Activated T-cell treated with anti-CD3 and anti-CD28 coated beads for 4 hours (primary cell): ENCODE results near the gene CSDE1.
"Not testable (repeated sequence)": the region's sequence is repeated elsewhere in the genome, so short reads cannot be mapped to it uniquely, and the experiment has no call there.

Source experiments
- DNase-seq: peaks from one replicate; pipeline ENCODE4 v3.0.0-alpha.2; 2020

CSDE1 gene

GRCh38 chr1:114757455-114758255 lies at the start of gene CSDE1:
Gene CSDE1 (minus strand): TSS chr1:114757984. CDS start chr1:114739890, 18,094 bp downstream.
- DNase-seq: peak; percentile 97

GRCh38 chr1:114804449-114804848 lies 46.7 kb upstream of the CSDE1 start:
- DNase-seq: not testable (repeated sequence)

DNA sequence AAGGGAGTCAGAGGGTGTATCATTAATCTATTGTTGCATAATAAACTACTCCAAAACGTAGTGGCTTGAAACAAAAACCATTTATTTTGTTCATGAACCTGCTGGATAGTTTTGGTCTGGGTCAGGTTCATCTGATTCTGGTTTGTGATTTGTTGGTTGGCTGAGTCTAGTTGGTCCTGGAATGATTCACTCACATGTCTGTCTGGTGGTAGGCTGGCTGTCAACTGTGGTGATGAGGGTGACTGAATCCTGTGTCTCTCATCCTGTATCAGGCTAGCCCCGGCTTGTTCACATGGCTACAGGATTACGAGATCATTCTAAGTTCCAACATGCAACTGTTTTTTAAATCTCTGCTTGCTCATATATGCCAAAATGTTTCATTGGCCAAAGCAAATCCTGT lies 45.2 kb upstream of the CSDE1 start:
- no peak for DNase-seq

DNA sequence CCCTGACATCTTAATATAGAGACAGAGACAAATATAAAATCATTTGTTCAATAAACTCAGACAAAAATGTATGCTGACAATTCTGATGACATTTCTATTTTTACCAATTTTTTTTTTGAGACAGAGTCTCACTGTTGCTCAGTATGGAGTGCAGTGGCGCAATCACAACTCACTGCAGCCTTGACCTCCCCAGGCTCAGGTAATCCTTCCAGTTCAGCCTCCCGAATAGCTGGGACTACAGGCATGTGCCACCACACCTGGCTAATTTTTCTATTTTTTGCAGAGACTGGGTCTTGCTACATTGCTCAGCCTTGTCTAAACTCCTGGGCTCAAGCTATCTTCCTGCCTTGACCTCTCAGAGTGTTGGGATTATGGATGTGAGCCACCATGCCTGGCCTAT lies 36.3 kb upstream of the CSDE1 start:
- DNase-seq: no peak

DNA sequence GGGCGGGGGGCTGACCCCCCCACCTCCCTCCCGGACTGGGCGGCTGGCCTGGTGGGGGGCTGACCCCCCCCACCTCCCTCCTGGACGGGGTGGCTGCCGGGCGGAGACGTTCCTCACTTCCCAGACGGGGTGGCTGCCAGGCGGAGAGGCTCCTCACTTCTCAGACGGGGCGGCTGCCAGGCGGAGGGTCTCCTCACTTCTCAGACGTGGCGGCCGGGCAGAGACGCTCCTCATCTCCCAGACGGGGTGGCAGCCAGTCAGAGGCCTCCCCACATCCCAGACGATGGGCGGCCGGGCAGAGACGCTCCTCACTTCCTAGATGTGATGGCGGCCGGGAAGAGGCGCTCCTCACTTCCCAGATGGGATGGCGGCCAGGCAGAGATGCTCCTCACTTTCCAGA lies 32.8 kb upstream of the CSDE1 start:
- DNase-seq: not testable (repeated sequence)

DNA sequence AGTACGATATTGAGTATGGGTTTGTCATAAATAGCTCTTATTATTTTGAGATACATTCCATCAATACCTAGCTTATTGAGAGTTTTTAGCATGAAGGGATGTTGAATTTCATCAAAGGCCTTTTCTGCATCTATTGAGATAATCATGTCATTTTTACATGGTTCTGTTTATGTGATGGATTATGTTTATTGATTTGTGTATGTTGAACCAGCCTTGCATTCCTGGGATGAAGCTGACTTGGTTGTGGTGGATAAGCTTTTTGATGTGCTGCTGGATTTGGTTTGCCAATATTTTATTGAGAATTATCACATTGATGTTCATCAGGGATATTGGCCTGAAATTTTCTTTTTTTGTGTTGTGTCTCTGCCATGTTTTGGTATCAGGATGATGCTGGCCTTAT lies 28.7 kb upstream of the CSDE1 start:
- not testable (repeated sequence) for DNase-seq

DNA sequence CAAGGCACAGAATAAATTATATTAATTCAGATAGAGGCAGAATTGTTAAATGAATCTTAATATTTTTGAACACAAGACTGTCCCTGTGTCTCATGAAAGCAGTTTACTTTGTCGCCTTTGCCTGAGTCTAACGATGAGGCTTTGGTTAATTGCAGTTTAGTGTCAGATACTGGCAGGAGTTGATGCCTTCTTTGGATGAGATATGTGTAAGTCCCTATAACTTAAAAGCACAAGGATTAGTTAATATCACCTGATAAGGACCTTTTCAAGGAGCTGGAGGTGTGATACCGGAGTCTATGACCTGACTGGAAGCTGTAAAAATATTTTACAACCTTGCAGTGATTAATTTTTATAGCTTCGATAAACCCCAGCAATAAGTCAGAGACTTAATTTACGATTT lies 24.7 kb upstream of the CSDE1 start:
- DNase-seq: no peak

- peak; percentile 86 for DNase-seq
Observed at GRCh38 chr1:114780344-114781226, 22.8 kb upstream of the CSDE1 start, which contains the start of gene SIKE1. Gene SIKE1 (minus strand): TSS chr1:114780685. CDS start chr1:114780607, 78 bp downstream.

GRCh38 chr1:114779722-114780121 lies 21.9 kb upstream of the CSDE1 start:
- DNase-seq: no peak

- DNase-seq: not testable (repeated sequence)
Observed at GRCh38 chr1:114776726-114777125, 18.9 kb upstream of the CSDE1 start.

- no peak for DNase-seq
Observed at GRCh38 chr1:114771992-114772391, 14.2 kb upstream of the CSDE1 start.

GRCh38 chr1:114770989-114771388 lies 13.2 kb upstream of the CSDE1 start:
- no peak for DNase-seq

- DNase-seq: no peak
Observed at GRCh38 chr1:114764689-114765088, 6.9 kb upstream of the CSDE1 start.

DNA sequence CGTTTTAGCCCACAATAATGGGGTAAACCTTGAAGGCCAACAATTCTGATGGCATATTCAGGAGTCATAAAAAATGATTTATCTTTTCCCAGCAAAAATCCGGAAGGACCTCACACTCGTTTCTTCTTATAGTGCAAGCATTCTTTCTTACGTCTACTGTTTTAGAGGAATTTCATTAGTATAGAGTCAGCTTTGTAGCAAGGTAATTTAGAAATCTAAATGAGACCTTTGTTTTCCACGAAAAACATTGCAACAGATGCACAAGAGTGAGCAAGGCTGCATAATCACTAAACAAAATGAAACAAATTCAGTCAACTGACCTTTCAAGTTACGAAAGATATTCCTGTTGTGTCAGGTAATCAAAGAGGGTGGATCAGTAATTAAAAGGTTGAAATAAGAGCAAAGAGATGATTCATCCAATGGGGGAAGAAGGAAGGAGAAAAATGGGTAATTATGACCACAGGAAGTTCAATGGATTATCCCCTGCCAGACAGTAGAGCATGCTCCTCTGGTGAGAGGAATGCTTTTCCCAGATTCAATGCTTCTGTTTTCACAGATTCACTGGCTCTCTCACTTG lies 560 bp upstream of the CSDE1 start:
- DNase-seq: no peak

DNA sequence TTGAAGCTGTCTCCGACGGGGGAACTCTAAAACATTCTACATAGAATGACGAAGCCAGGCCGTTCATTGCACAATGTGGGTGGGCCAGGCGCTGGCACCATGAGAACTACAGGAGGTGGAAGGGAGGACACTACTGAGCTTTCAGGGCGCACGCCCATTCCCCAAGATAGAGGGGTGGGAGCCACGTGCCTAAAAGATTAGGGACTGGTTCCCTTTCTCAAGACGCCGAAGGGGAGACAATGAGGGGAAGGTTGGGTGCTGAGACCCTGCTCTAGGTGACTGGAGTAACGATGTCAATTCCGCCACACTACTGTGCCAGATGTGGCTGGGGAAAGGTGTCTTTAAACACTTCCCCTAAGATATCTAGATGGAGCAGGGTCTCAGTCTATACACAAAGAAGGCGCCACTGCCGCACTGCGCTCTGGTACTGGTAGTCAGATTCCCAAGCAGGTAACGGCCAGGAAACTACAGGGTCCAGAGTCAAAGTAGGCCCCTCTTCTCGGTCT lies 782 bp downstream of the CSDE1 start:
- no peak for DNase-seq

- DNase-seq: no peak
Observed at GRCh38 chr1:114756009-114756892, 1.5 kb downstream of the CSDE1 start.

- DNase-seq: no peak
Observed at GRCh38 chr1:114755006-114755931, 2.5 kb downstream of the CSDE1 start.

- DNase-seq: peak; percentile 21
Observed at GRCh38 chr1:114753702-114754101, 4.1 kb downstream of the CSDE1 start.

GRCh38 chr1:114753143-114753542 lies 4.6 kb downstream of the CSDE1 start:
- no peak for DNase-seq

GRCh38 chr1:114750780-114751179 lies 7.0 kb downstream of the CSDE1 start:
- DNase-seq: no peak

DNA sequence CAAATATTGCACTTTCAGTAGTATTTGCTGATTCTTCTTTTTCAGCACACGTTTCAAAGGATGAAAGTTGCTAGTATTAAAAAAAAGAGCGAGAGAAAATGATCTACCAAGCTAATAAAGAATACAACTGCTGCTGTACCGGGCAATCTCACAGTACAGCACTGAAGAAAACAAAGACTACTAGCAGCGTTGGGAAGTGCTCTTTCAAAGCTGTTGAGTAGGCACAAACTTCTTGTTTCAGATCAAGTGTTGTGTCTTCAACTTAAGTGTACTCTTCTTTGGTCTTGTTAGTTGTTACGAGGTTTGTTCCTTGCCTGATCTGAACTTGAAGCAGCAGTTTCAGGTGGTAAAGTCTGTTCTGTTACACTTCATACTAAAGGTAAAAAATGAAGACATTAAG lies 7.9 kb downstream of the CSDE1 start:
- DNase-seq: no peak
